ENCODE measurements around the gene CASTOR1.

CASTOR1 gene

GRCh38 chr22:30282616-30283046, 6.7 kb downstream of the CASTOR1 start:
- DNase-seq: peak; percentile 54

GRCh38 chr22:30280505-30280904, 8.8 kb downstream of the CASTOR1 start:
- no peak for DNase-seq

DNA sequence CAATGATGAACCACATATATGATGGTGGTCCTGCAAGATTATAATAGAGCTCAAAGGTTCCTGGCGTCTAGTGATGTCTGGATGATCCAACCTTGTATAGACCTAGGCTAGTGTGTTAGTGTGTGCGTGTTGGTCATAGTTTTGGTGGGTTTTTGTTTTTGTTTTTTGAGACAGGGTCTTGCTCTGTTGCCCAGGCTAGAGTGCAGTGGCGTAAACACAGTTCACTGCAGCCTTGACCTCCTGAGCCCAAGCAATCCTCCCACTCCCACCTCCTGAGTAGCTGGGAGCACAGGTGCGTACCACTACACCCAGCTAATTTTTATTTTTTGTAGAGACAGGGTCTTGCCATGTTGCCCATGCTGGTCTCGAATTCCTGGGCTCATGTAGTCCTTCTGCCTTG, 9.4 kb downstream of the CASTOR1 start:
- DNase-seq: no peak

DNA sequence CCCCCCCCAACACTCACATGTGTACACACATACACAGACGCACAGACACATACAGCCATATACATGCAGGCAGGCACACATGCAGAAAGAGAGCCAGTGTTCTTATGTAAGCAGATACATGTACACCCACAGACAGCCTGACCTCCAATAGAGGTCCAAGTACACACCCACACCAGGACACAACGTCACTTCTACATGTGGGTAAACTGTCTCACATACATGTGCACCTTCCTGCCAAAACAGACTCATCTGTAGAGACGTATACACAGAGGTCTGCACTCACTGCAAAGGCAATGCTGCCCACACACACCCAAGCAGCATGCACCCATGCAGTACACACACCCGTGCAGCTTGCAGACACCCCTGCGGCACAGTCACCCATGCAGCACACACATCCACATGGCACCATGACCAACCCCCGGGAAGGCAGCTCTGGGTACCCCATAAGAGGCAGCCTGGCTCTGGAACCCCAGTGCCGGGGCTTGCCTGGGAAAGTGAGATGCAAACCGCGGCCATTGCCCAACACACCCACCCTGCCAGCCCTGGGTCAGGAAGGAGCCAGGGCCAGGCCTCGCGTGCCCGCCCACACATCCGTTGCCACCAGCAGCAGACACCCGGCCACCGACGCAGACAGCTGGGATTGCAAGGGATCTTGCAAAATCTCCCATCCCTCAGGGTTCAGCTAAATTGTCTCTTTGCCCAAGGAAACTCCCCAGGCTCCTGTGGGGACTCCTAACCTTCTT, 10.1 kb downstream of the CASTOR1 start:
- peak; percentile 44 for DNase-seq

- peak; percentile 39 for DNase-seq
Observed at GRCh38 chr22:30277547-30278344, 11.6 kb downstream of the CASTOR1 start.

DNA sequence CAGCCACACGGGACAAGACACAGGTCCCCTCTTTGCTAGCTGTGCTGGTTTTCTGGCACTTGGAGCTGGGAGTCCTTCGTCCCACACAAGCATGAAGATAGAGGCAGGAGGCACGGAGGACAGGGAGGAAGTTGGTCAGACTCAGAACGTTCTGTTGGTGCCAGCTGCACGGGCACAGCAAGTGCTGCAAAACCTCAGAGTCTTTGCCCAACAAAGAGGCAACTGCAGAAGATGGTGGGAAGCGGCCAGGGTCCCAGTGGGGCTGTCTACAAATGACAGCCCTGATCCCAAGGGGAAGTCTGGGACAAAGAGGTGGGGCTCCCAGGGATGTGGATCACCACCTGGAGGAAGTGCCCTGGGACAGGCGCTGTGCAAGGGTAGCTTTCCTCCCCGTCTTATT, 13.3 kb downstream of the CASTOR1 start:
- DNase-seq: no peak

GRCh38 chr22:30275625-30276024, 13.7 kb downstream of the CASTOR1 start:
- no peak for DNase-seq

- DNase-seq: no peak
Observed at GRCh38 chr22:30274437-30274812, 14.9 kb downstream of the CASTOR1 start.

GRCh38 chr22:30273711-30274436, 15.4 kb downstream of the CASTOR1 start:
- no peak for DNase-seq

DNA sequence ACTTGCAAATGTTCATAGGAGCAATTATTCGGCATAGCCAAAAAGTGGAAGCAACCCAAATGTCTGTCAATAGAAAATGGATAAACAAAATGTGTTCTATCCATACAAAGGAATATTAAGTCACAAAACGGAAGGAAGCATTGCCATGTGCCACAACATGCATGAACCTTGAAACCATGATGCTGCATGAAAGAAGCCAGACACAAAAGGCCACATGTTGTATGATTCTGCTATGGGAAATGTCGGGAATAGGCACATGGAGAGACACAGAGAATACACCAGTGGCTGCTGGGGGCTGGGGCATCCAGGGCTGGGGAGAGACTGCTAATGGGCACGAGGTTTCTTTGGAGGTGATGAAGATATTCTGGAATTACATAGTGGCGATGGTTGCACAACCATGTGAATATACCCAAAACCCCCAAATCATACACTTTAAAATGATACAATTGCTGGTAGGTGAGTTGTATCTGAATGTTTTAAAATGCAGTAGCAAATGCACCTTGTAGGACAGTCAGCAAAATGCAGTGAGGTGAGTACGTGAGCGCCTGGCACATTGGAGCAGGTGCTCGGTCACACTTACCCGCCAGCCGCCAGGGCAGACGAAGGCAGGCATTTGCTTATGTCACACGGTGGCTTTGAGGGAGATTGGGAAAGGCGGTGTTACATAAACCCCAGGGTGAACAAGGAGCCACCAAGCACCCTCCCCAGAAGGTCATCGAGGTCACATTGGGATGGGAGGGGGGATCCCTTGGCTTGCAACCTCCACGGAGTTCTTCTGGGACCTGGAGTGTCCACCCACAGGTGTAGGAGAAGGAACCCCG, 16.3 kb downstream of the CASTOR1 start:
- no peak for DNase-seq

DNA sequence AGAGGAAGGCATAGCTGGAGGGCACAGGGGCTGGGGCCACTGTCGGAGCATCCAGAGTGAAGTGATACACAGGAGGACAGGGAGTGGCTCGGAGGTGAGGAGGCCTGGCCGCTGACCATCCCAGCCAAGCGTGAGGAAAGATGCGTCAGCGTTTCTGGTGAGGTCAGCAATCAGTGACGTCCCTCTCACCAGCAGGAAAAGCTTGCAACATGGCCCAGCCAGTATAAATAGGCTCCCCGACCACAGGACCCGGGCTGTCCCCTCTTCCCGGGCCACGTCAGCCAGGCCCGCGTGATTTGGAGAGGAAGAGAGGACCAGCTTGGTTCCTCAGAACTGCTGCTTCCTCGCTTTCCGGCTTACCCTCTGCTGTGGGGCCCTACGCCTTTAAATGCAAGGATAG, 18.5 kb downstream of the CASTOR1 start:
- no peak for DNase-seq

GRCh38 chr22:30268331-30268730, 21.0 kb downstream of the CASTOR1 start:
- no peak for DNase-seq

DNA sequence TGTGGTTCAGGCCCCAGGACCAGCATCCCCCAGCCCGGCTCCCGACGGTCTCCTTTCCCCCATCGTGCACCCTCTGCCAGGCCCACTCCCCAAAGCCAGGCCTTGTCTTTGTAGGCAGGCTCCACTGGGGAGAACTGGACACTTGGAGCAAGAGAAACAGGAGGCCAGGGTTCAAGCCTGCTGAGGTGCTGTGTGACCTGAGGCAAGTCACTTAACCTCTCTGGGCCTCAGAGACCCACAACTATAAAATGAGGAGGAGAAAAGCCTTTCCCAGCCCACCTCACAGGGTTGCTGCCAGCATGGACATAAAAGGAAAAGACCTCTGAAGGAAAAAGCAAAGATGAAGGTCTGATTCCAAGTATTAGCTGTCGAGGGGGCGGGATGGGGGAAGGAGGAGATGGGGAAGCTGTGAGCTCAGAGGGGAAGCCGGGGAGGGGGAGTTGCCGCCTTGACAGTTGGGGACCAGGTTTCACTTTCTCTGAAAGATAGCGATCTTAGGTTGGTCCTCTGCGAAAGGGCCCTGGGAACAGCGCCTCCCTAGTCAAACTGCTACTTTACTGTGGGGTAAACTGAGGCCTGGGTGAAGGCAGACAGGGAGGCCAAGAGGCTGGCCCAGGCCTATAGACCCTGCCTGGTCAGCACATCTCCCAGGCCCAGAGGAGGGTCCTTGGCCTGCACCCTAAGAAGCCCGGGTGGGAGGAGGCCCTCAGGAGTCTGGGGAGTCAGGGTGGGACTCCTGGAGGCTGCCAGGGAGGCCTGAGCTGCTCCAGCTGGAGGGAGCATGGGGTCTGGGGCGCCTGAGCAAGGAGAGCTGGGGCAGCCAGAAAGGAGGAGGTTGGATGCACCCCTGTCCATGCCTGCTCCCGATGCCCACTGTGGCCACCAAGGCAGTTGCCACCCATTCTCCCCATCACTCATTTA, 21.7 kb downstream of the CASTOR1 start:
- peak; percentile 76 for DNase-seq

- peak; percentile 96 for DNase-seq
Observed at GRCh38 chr22:30266445-30267381, 22.6 kb downstream of the CASTOR1 start, which contains the start of gene OSM. OSM (minus strand) TSS chr22:30266851; CDS start chr22:30266799, 52 bp downstream.

- peak; percentile 86 for DNase-seq
Observed at GRCh38 chr22:30265823-30266444, 23.4 kb downstream of the CASTOR1 start.

DNA sequence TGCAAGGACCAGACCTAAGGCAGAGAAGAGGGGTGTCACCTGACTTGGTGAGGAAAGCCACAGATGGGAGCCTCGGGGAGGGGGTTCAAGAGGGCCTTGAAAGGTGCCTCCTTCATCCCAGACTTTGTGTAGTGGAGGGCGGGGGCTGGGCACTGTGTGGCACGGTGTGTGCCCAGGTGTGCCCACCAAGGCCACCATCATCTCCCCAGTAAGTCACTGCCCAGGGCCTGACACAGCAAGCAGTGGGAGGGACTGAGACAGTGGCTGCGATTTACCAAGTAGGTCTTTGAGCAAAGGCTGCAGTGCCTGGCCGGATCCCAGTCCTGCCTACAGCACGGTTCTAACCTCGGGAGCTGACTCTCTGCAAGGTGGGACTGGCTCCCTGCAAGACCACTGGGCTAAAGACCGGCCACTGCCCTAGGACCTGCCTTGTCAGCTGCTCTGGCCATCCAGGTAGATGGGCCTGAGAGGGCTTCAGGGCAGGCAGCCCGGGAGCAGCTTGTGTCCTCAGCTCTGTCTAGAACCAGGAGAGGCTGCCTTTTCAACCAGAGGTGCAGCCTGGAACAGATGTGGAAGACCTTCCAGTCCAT, 24.1 kb downstream of the CASTOR1 start:
- DNase-seq: no peak

GRCh38 chr22:30263883-30264282, 25.4 kb downstream of the CASTOR1 start:
- no peak for DNase-seq

DNA sequence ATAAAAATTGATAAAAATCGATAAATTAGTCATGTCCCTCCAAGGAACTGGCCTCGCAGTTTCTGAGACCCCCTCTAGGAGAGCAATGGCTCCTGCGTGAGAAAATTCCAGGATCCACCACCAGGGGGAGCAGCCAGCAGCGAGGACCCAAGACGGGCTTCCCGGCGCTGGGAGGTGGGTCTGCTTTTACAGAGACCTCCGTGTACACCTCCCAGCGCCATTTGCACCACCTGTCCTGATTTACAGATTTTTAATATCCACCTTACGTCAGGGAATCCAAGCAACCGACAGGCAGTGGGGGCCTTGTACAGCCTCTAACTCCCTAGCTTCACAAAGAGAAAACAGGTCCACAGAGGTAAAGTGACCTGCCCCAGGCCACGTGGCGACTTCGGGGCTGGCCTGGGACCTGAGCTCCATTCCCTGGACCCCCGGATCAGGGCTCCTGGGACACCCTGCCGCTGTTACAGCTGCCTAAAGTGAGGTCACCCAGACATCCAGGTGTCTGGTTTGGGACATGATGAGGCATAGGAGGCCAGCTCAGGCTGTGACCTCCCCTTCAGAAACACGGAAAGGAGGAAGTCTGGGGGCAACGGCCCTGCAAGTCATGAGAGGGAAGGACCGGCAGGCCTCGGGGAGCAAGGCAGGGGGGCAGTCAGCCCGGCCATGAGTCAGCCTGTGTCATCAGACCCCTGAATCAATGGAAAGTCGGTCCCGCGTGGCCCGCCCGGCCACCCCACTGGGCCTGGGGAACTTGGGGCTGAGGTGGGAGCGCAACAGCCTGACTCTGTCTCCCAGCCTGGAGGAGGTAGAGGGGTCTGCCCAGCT, 26.2 kb downstream of the CASTOR1 start:
- peak; percentile 66 for DNase-seq

Measured in hematopoietic multipotent progenitor cell treated with erythropoietin and hydrocortisone succinate and interleukin-3 and kit ligand, for 8 days (in vitro differentiated cells).